GM19025 (cell line): Measurements from ENCODE around the gene CAMKK2.
A peak's percentile ranks its signal among the peaks of the same experiment; 100 is the strongest.
"Not testable (repeated sequence)": the region's sequence is repeated elsewhere in the genome, so short reads cannot be mapped to it uniquely, and the experiment has no call there.

Source experiments
- ATAC-seq: cut with Tn5 transposase; IDR thresholded peaks from one replicate; pipeline ENCODE4 v1.9.1; 2021; ENCODE audit warnings: mild to moderate bottlenecking, low read depth, moderate library complexity; ENCODE audit not compliant: unreplicated experiment

CAMKK2 gene

DNA sequence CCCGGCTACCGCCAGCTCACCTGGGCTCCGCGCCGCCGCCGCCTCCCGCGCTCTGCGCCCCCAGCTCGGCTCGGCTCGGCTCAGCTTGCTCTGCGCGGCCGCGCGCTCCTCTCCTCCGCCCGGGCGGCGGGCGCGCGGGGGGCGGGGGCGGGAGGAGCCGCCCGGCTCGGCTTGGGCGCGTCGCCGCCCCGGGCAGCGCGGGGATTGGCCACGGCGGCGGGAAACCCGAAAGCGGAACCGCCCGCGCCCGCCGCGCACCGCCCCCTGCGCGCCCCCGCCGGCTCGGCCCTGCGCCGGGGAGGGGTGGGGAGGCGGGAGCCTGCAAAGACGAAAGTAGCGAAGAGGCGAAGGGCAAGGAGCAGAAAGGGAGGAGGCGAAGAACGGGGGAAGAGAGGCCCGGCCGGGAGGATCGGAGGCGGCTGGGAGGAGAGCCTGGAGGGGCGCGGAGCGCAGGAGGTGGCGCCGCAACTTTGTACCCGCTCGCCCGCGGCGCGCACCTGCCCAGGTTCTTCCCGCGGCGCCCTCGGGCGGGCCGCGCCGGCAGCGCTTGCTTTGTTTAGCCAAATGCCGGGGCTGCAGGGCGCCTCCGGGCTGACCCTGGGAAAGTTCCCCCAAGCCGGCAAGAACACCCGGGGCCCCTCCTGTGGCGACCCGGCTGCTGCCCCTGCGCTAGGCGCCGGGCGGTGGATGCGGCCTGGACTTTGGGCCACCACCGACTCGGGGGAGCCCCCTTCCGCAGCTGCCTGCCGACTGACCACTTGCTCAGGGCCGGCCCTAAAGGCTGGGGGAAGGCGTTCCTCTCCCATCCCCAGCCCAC, at the start of gene CAMKK2:
Gene CAMKK2 (minus strand): TSS at position 92 of the 817 bp plus-strand sequence. CDS start 22,183 bp downstream, outside the sequence.
- peak; percentile 76 for ATAC-seq

- ATAC-seq, result no peak
Observed at GRCh38 chr12:121345151-121345815, 48.8 kb upstream of the CAMKK2 start.

GRCh38 chr12:121344506-121344905, 48.0 kb upstream of the CAMKK2 start:
- ATAC-seq, result no peak

DNA sequence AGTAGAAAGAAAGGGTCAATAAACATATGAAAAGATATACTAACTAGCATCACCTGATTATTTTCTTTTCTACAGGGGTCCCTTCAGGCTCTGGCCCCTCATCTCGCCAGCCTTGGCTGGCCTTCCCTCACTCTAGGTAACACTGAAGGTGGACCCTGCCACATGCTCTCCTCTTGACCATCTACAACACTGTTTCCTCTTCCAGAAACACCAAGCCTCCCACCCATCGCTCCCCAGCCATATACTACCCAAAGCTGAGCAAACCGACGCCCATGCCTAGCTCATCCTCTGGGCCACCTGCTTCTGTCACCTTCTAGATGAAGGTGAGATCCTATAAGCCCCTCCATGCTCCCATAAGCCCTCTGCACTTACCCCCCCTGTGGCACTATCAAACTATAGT, 40.9 kb upstream of the CAMKK2 start:
- no peak for ATAC-seq

DNA sequence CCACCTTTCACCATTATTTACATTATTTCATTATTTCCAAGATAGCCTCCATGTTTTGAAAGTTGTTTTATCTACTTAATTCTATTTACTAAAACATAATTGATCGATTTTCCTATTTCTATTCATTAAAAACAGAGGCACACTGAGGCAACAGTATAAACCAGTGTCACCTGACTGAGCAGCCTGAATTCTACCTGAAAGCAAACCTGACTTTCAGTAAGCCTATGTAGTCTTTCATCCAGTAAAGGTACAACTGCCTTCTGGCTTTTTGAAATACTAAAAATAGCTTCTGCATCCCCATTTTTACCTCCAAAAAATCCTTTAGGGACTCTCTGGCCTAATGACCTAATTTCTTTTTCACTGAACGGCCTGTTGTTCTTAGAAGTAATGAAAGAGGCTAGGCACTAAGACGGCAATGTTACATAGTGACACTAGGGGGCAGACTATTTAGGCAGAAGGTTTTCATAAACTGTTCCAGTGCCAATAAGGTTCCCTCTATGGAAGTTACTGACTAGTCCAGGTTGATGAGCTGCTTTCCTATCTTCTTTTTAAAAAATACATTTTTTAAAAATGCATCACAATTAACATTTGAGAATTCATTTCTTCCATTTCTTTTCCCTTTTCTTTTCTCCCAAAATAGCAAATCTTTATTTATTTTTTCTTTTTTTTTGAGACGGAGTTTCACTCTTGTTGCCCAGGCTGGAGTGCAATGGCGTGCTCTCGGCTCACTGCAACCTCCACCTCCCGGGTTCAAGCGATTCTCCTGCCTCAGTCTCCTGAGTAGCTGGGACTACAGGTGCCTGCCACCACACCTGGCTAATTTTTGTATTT, 38.2 kb upstream of the CAMKK2 start:
- no peak for ATAC-seq

- no peak for ATAC-seq
Observed at GRCh38 chr12:121333747-121334146, 37.2 kb upstream of the CAMKK2 start.

GRCh38 chr12:121331248-121331647, 34.7 kb upstream of the CAMKK2 start:
- no peak for ATAC-seq

DNA sequence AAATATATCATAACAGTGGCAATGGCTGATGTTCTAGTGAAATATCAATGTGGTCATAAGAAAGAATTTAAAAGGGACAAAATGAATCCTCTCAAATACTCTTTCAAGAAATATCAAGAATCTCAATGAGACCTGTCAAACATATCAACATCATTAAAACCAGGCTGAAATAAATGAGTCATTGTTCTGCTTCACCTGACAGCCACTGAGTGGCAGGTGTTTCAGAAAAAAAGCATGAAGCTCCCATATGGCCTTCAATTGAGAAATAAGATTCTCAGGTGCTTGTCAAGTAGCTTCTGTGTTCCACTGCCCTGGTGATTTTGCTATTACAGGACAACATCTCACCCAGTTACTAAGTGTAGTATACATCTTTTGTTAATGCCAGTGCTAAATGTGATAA, 34.2 kb upstream of the CAMKK2 start:
- no peak for ATAC-seq

- ATAC-seq, result no peak
Observed at GRCh38 chr12:121330195-121330594, 33.7 kb upstream of the CAMKK2 start.

DNA sequence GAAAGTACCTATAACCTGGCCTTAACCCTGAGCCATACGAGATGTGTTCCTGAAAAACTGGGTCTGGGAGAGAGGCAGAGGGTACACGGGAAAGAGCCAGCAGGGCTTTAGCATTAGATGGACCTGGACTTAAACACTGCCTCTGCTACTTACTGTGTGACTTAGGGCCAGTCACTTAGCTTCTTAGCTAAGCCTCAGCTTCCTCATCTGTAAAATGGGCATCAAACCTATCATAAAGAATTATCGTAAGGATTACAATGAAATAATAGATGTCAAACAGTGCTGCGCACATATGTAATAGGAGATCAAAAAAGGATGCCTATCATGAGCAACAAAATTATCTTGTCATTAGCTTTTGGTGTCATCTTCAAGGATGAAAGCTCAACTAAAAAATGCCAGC, 32.1 kb upstream of the CAMKK2 start:
- ATAC-seq, result no peak

DNA sequence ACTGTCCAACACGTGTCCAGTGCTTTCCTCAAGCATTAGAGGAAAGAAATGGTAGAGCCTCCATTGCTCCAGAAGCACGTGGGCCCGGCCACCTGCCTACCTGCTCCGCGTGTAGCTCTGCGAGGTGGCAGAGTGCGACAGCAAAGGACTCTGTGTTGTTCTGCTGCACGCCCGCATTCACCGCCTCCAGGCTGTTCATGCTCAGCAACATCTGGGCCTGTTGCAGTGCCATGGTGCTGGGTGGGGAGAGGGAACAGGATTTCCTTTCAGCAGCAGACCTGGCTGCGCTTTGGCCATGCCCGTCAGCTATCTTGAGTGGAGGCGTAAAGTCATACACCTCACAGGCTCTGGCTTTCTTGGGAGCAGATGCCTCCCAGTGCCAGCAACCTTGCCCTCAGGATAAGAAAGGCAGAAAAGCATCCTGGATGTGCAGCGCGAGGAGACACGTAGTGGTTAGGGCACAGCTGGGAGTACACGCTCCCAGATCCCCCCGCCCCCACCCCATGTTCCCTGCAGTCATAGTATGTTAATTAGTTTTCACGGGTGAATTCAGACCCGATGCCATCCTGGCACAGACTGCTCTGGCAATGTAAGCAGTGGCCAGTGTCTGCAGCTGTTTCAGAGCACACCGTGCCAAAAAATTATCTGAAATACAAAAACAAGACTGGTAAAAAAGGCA, 30.6 kb upstream of the CAMKK2 start:
- no peak for ATAC-seq

DNA sequence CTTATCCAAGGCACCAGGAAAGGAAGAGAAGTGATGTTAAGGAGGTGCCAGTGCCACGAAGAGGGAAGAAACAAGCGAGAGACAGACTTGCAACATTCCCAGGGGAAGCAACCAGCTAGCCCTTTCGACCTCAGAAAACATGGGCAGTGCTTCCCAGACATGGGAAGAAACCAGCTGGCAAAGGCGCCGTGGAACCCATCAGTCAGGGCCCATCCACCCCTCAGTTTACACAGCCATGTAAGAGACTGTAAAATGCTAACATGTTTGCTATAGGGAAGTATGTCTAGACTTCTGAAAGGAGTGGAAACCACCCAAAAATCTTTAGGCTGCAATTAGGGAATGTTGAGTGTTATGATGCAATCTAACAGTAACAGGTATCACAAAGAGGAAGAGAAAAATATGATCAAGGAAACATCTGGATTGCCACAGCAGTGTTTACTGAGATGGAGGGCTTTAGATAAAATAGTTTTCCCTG, 29.4 kb upstream of the CAMKK2 start:
- no peak for ATAC-seq

GRCh38 chr12:121323908-121324307, 27.4 kb upstream of the CAMKK2 start:
- no peak for ATAC-seq

DNA sequence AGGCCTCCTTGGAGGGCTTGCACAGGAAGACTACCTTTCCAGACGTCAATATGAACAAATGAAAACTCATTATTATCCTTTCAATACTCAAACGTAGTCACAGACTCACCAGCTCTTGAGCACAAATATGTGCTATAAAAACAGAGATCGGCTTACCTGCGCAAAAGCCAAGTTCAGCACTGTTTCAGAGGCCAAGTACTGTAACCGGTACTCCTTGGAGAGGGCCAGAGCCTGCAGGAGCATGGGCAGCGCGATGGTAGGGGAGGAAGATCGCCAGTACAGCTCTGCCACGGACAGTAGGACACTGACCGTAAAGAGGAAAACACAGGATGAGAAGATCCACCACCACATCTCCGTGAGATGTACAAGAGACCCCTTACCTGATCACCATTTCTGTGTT, 21.6 kb upstream of the CAMKK2 start:
- ATAC-seq, result no peak

DNA sequence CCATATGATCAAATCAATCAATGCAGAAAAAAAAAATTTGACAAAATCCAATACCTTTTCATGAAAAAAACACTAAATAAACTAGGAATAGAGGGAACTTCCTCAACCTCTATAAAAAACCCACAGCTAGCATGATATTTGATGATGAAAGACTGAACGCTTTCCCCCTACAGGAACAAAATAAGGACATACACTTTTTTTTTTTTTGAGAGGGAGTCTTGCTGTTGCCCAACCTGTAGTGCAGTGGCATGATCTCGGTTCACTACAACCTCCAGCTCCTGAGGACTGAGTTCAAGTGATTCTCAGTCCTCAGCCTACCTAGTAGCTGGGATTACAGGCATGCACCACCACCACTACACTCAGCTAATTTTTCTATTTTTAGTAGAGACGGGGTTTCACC, 17.9 kb upstream of the CAMKK2 start:
- no peak for ATAC-seq

DNA sequence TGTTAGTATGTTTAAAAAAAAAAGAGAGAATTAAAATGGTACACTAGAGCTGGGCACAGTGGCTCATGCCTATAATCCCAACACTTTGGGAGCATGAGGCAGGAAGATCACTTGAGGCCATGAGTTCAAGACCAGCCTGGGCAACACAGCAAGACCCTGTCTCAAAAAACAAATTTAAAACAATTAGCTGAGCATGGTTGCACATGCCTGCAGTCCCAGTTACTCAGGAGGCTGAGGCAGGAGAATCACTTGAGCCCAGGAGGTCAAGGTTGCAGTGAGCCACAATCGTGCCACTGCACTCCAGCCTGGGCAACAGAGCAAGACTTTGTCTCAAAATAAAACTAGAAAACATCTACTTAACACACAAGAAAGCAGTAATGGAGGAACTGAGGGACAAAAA, 13.7 kb upstream of the CAMKK2 start:
- ATAC-seq, result not testable (repeated sequence)

- not testable (repeated sequence) for ATAC-seq
Observed at GRCh38 chr12:121307397-121307796, 10.9 kb upstream of the CAMKK2 start.

- no peak for ATAC-seq
Observed at GRCh38 chr12:121304306-121304705, 7.8 kb upstream of the CAMKK2 start.

DNA sequence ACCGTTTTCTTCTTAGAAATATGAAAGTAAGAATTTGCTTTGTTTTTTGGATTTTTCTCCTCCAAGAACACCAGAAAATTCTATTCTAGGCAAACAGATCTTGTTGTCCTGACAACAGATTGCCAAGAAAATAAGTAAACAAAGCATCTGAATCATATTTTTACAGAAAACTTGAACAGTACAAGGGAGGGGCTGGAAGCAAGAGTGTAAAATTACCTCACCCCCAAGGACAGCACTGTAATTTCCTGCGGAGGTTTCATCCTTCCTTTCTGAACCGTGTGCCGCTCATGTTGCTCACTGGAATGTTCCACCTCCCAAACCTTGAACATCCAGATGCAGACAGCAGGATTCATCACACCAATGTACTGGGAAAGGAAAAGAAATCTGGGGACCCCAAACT, 5.4 kb upstream of the CAMKK2 start:
- ATAC-seq, result no peak

- no peak for ATAC-seq
Observed at GRCh38 chr12:121300083-121300819, 3.7 kb upstream of the CAMKK2 start.
